ENCODE measurements around the gene AFM.

The AFM gene

GRCh38 chr4:73481358-73481757 lies at the start of gene AFM:
AFM (plus strand) TSS chr4:73481745; CDS start chr4:73481776, 31 bp downstream.
- no peak for DNase-seq

- DNase-seq = no peak
These were observed 49.8 kb upstream of the AFM start for GRCh38 chr4:73431813-73432168.

- no peak for DNase-seq
These were observed 49.2 kb upstream of the AFM start for GRCh38 chr4:73432169-73433000.

- no peak for DNase-seq
These were observed 48.4 kb upstream of the AFM start for GRCh38 chr4:73433140-73433539.

GRCh38 chr4:73434311-73434710 lies 47.2 kb upstream of the AFM start:
- peak; percentile 28 for DNase-seq

- no peak for DNase-seq
These were observed 45.6 kb upstream of the AFM start, which contains the start of gene AFP for GRCh38 chr4:73435984-73436383. AFP (plus strand) TSS chr4:73436221; CDS start chr4:73436263, 42 bp downstream.

- no peak for DNase-seq
These were observed 44.6 kb upstream of the AFM start for GRCh38 chr4:73436674-73437557.

GRCh38 chr4:73437558-73437956 lies 44.0 kb upstream of the AFM start:
- no peak for DNase-seq

GRCh38 chr4:73438048-73438447 lies 43.5 kb upstream of the AFM start:
- no peak for DNase-seq

- DNase-seq = no peak
These were observed 42.8 kb upstream of the AFM start for GRCh38 chr4:73438582-73439215.

- DNase-seq = no peak
These were observed 42.1 kb upstream of the AFM start for GRCh38 chr4:73439445-73439844.

GRCh38 chr4:73439991-73440390 lies 41.6 kb upstream of the AFM start:
- peak; percentile 2 for DNase-seq

- no peak for DNase-seq
These were observed 40.9 kb upstream of the AFM start for GRCh38 chr4:73440653-73441052.

GRCh38 chr4:73442275-73442674 lies 39.3 kb upstream of the AFM start:
- no peak for DNase-seq

- no peak for DNase-seq
These were observed 38.3 kb upstream of the AFM start for GRCh38 chr4:73443224-73443623.

GRCh38 chr4:73445383-73446335 lies 35.9 kb upstream of the AFM start:
- no peak for DNase-seq

- peak; percentile 75 for DNase-seq
These were observed 35.1 kb upstream of the AFM start for GRCh38 chr4:73446336-73446938.

- DNase-seq = no peak
These were observed 33.9 kb upstream of the AFM start for GRCh38 chr4:73447671-73448070.

- no peak for DNase-seq
These were observed 32.9 kb upstream of the AFM start for GRCh38 chr4:73448448-73449203.

- peak; percentile 96 for DNase-seq
These were observed 31.0 kb upstream of the AFM start for GRCh38 chr4:73450398-73451004.

- peak; percentile 94 for DNase-seq
These were observed 30.1 kb upstream of the AFM start for GRCh38 chr4:73451404-73451803.

Measured in NCI-H69 (cell line).